ENCODE data around the gene GK. TPM values are rescaled to one million over a fixed set of nuclear protein-coding genes. Genes with fewer than 3 reads are reported as not detected.
A peak's percentile ranks its signal among the peaks of the same experiment; 100 is the strongest.
"Not testable (repeated sequence)": the region's sequence is repeated elsewhere in the genome, so short reads cannot be mapped to it uniquely, and the experiment has no call there.

GK gene
- polyA plus RNA-seq, 1 experiment = 5.6 TPM

GRCh38 chrX:30642642-30643041 is 10.6 kb upstream of the GK start:
- no peak for TF ChIP-seq CTCF (IDR thresholded peaks at IDR 0.05; ENCODE audit: insufficient read depth, low read depth, low read length)
- CTCF ChIA-PET = interaction anchor here (0.7 kb wide), 1 partner anchor 72 kb away, joined by 3 read pairs; no protein-coding TSS in a partner anchor
- no peaks in the 10 kb centered on the region for H3K27me3 ChIP-seq (ENCODE audit: control insufficient read depth, insufficient read depth, low read length)

GRCh38 chrX:30643313-30643821 is 9.9 kb upstream of the GK start:
- ChIA-PET CTCF (no interaction called here), POLR2A (no interaction called here)
- no peak overlapping the region for H3K4me3 ChIP-seq (ENCODE audit: low read depth, low read length)
- DNase-seq (ENCODE audit: low read depth) = no peak
- H3K36me3 ChIP-seq (ENCODE audit: control insufficient read depth, insufficient read depth, low read length) = no peaks in the 10 kb centered on the region
- TF ChIP-seq CTCF (IDR thresholded peaks at IDR 0.05; ENCODE audit: insufficient read depth, low read depth, low read length) = no peak
- H3K27me3 ChIP-seq (ENCODE audit: control insufficient read depth, insufficient read depth, low read length) = no peaks in the 10 kb centered on the region

More at GRCh38 chrX:30642642-30643041, 10.6 kb upstream of the GK start:
- Histone ChIP-seq H3K4me3 (ENCODE audit: low read depth, low read length) (no peak overlapping the region), H3K36me3 (ENCODE audit: control insufficient read depth, insufficient read depth, low read length) (no peaks in the 10 kb centered on the region)
- no peak for DNase-seq (ENCODE audit: low read depth)
- POLR2A ChIA-PET = no interaction called here

- DNase-seq (ENCODE audit: low read depth) = no peak
Measured at GRCh38 chrX:30649859-30650258, 3.4 kb upstream of the GK start.

GRCh38 chrX:30652527-30653414 is 452 bp upstream of the GK start:
- no peaks in the 10 kb centered on the region for H3K27me3 ChIP-seq (ENCODE audit: control insufficient read depth, insufficient read depth, low read length)
- ChIA-PET CTCF (no interaction called here), POLR2A (no interaction called here)
- no peak for TF ChIP-seq CTCF (IDR thresholded peaks at IDR 0.05; ENCODE audit: insufficient read depth, low read depth, low read length)
- H3K36me3 ChIP-seq (ENCODE audit: control insufficient read depth, insufficient read depth, low read length) = no peaks in the 10 kb centered on the region
- no peak for DNase-seq (ENCODE audit: low read depth)
- peak overlapping the region; percentile 57 for H3K4me3 ChIP-seq (ENCODE audit: low read depth, low read length)

More at GRCh38 chrX:30649859-30650258, 3.4 kb upstream of the GK start:
- Histone ChIP-seq H3K27me3 (ENCODE audit: control insufficient read depth, insufficient read depth, low read length) (no peaks in the 10 kb centered on the region), H3K36me3 (ENCODE audit: control insufficient read depth, insufficient read depth, low read length) (no peaks in the 10 kb centered on the region), H3K4me3 (ENCODE audit: low read depth, low read length) (no peak overlapping the region)
- ChIA-PET POLR2A (no interaction called here), CTCF (no interaction called here)
- no peak for TF ChIP-seq CTCF (IDR thresholded peaks at IDR 0.05; ENCODE audit: insufficient read depth, low read depth, low read length)

- CTCF ChIA-PET = interaction anchor here (1.2 kb wide), 1 partner anchor 84 kb away, joined by 3 read pairs; no protein-coding TSS in a partner anchor
- POLR2A ChIA-PET; H3K36me3 ChIP-seq (ENCODE audit: control insufficient read depth, insufficient read depth, low read length); DNase-seq (ENCODE audit: low read depth); H3K27me3 ChIP-seq (ENCODE audit: control insufficient read depth, insufficient read depth, low read length): not testable (repeated sequence)
- H3K4me3 ChIP-seq (ENCODE audit: low read depth, low read length) = peak overlapping the region; percentile 50
Measured at GRCh38 chrX:30654386-30654785, 1.2 kb downstream of the GK start.

All from BJ (cell line).